ENCODE measurements around the gene ADAMTS6.

DNA sequence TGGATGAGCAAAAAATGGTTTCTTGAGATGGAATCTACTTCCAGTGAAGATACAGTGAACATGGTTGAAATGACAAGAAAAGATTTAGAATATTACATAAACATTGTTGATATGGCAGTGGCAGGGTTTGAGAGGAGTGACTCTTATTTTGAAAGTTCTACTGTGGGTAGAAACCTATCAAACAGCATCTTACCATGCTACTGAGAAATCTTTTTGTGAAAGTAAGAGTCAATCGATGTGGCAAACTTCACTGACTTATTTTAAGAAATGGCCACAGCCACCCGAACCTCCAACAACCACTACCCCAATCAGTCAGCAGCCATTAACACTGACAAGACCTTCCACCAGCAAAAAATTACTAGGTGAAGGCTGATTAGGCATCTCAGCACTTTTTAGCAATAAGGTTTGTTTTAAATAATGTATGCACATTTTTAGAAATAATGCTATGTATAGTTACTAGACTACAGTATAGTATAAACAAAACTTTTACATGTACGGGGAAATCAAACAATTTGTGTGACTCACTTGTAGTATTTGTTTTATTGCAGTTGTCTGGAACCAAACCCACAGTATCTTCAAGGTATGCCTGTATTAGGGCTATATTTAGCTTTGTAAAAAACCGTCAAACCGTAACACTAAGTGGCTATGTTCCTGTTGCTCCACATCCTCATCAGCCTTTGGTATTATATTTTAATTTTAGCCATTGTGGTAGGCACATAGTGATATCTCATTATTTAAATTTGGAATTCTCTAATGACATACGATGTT, 30.6 kb upstream of the ADAMTS6 start:
- TF ChIP-seq POLR2A (IDR thresholded peaks at IDR 0.05; ENCODE audit: low read depth, low read length) (no peak), POLR2AphosphoS5 (IDR thresholded peaks at IDR 0.05; ENCODE audit: low read depth, low read length) (no peak), TAF1 (IDR thresholded peaks at IDR 0.05; ENCODE audit: borderline replicate concordance, low read depth, low read length) (no peak)

All from GM12892 (cell line).